Vagina (tissue), 2 donors: Measurements from ENCODE around the gene BCAS4. TPM values are rescaled to one million over a fixed set of nuclear protein-coding genes. Genes with fewer than 3 reads are reported as not detected.

Experiments
- DNase-seq, 2 donors: peaks; one replicate each; pipeline ENCODE4 v3.0.0-alpha.2; 2017; ENCODE audit errors: extremely low spot score in 2 of 2
- H3K27ac ChIP-seq: fragments of 200-600 bp; sonication (generic); one replicate; pipeline ENCODE4 v1.5.1; 2019
- H3K27me3 ChIP-seq: fragments of 200-600 bp; sonication (generic); one replicate; pipeline ENCODE4 v1.5.1; 2019
- H3K36me3 ChIP-seq, 2 donors: fragments of 200-600 bp; sonication (generic); one replicate each; pipeline ENCODE4 v1.5.1; 2017 to 2019
- H3K4me1 ChIP-seq: fragments of 200-600 bp; sonication (generic); one replicate; pipeline ENCODE4 v1.5.1; 2019
- H3K4me3 ChIP-seq, 2 donors: fragments of 200-600 bp; sonication (generic); 1 replicate in 1 of 2; 2 replicates in 1 of 2; pipeline ENCODE4 v1.5.1; 2016 to 2019
- H3K9me3 ChIP-seq: fragments of 200-600 bp; sonication (generic); one replicate; pipeline ENCODE4 v1.5.1; 2019
- CTCF ChIP-seq, 3 experiments: fragments of 450-650 bp in 2 of 3; fragments of 200-600 bp in 1 of 3; sonication (generic) in 1 of 3; IDR thresholded peaks; one replicate each; pipeline ENCODE4 v1.5.1; 2017 to 2019; ENCODE audit warnings: antibody characterized with exemption in 3 of 3, mild to moderate bottlenecking in 2 of 3, moderate library complexity in 2 of 3
- POLR2A ChIP-seq, 2 donors: fragments of 450-650 bp; IDR thresholded peaks; one replicate each; pipeline ENCODE4 v1.6.1; 2017; ENCODE audit warnings: antibody characterized with exemption in 2 of 2, mild to moderate bottlenecking in 2 of 2, moderate library complexity in 2 of 2
- POLR2AphosphoS5 ChIP-seq, 2 donors: sonication (generic); formaldehyde crosslinking; IDR thresholded peaks; one replicate each; pipeline ENCODE4 v1.9.0; 2017; ENCODE audit warnings: antibody characterized with exemption in 2 of 2, mild to moderate bottlenecking in 2 of 2, low read depth in 1 of 2; ENCODE audit not compliant: insufficient read depth in 1 of 2
- intact Hi-C: fragments of 100-400 bp; cut with DNase I; formaldehyde crosslinking; loops from one replicate; pipeline ENCODE4 v1.15.1; 2023
- total RNA-seq: library from RNA; depleted of rRNA; stranded (reverse); fragments of >200 nt; gene quantifications from one replicate; pipeline ENCODE4 v1.2.3, GENCODE V29; 2016

BCAS4 gene
- total RNA-seq, result 1.7 TPM

GRCh38 chr20:50794846-50795634 is at the start of gene BCAS4:
Gene BCAS4, plus strand, starts transcription at chr20:50795061. Its CDS starts 23 bp downstream, at chr20:50795084.
- Histone ChIP-seq H3K4me1 (peaks cover 34% of the 10 kb centered on the region), H3K9me3 (no peaks in the 10 kb centered on the region), H3K36me3 (no peaks in the 10 kb centered on the region), H3K27ac (peak within 1 kb of the TSS; percentile 79), H3K27me3 (no peaks in the 10 kb centered on the region), H3K4me3 (peak within 1 kb of the TSS; percentile 72 to 90)
- intact Hi-C loops, result loop anchor here (5.0 kb wide), 1 partner anchor 137 kb away; the partner anchor contains the start of gene ADNP
- TF ChIP-seq CTCF (IDR thresholded peaks at IDR 0.05), result peak in 2 of 3 experiments; percentile 48 to 70
- no peak for TF ChIP-seq POLR2AphosphoS5 (IDR thresholded peaks at IDR 0.05; ENCODE audit: insufficient read depth in 1 of 2, low read depth in 1 of 2)
- no peak for DNase-seq

DNA sequence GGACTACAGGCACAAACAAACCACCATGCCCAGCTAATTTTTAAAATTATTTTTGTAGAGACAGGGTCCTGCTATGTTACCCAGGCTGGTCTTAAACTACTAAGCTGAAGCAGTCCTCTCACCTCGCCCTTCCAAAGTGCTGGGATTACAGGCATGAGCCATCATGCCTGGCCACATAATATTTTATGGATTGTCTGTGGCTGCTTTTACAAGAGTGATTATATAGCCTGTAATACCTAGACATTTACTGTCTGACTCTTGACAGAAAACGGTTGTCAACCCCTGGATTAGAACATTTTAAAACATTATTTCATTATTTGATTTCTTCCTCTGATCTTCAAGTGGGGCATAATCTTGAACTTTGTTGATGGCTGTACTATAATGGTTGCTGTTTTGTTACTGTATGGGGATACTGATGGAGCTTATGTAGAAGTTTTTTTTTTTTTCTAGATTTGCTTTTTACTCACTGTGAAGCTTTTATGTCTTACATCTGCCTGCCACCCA is 49.2 kb upstream of the BCAS4 start:
- Histone ChIP-seq H3K36me3 (no peaks in the 10 kb centered on the region), H3K27me3 (no peaks in the 10 kb centered on the region), H3K4me1 (peaks cover 23% of the 10 kb centered on the region), H3K9me3 (no peaks in the 10 kb centered on the region), H3K27ac (peak overlapping the region; percentile 65), H3K4me3 (no peak overlapping the region)
- peak in 1 of 2 donors; percentile 49 for DNase-seq
- TF ChIP-seq POLR2A (IDR thresholded peaks at IDR 0.05), result no peak
- TF ChIP-seq CTCF (IDR thresholded peaks at IDR 0.05), result no peak
- no peak for TF ChIP-seq POLR2AphosphoS5 (IDR thresholded peaks at IDR 0.05; ENCODE audit: insufficient read depth in 1 of 2, low read depth in 1 of 2)
- intact Hi-C loops, result loop anchor here (10.0 kb wide), 1 partner anchor 561 kb away; no protein-coding TSS in a partner anchor

GRCh38 chr20:50746138-50746940 is 48.5 kb upstream of the BCAS4 start:
- H3K9me3 ChIP-seq, result no peaks in the 10 kb centered on the region
- no peaks in the 10 kb centered on the region for H3K27me3 ChIP-seq
- peaks cover 23% of the 10 kb centered on the region for H3K4me1 ChIP-seq
- H3K4me3 ChIP-seq, result no peak overlapping the region
- intact Hi-C loops, result loop anchor here (10.0 kb wide), 1 partner anchor 562 kb away; no protein-coding TSS in a partner anchor
- TF ChIP-seq CTCF (IDR thresholded peaks at IDR 0.05) (no peak), POLR2A (IDR thresholded peaks at IDR 0.05) (no peak), POLR2AphosphoS5 (IDR thresholded peaks at IDR 0.05; ENCODE audit: insufficient read depth in 1 of 2, low read depth in 1 of 2) (no peak)
- H3K27ac ChIP-seq, result peak overlapping the region; percentile 65
- DNase-seq, result peak in 1 of 2 donors; percentile 18
- H3K36me3 ChIP-seq, result no peaks in the 10 kb centered on the region

- H3K9me3 ChIP-seq, result no peaks in the 10 kb centered on the region
- H3K36me3 ChIP-seq, result no peaks in the 10 kb centered on the region
- H3K4me3 ChIP-seq, result no peak overlapping the region
- DNase-seq, result no peak
- H3K27ac ChIP-seq, result no peak overlapping the region
- peaks cover 23% of the 10 kb centered on the region for H3K4me1 ChIP-seq
- H3K27me3 ChIP-seq, result no peaks in the 10 kb centered on the region
- TF ChIP-seq POLR2A (IDR thresholded peaks at IDR 0.05) (no peak), CTCF (IDR thresholded peaks at IDR 0.05) (no peak), POLR2AphosphoS5 (IDR thresholded peaks at IDR 0.05; ENCODE audit: insufficient read depth in 1 of 2, low read depth in 1 of 2) (no peak)
- intact Hi-C loops, result loop anchor here (10.0 kb wide), 1 partner anchor 562 kb away; no protein-coding TSS in a partner anchor
These were observed 47.6 kb upstream of the BCAS4 start for GRCh38 chr20:50747275-50747674.
